Sigmoid colon (tissue), 7 donors: ENCODE results near the gene PTPRO. TPM values are rescaled to one million over a fixed set of nuclear protein-coding genes. Genes with fewer than 3 reads are reported as not detected.

ENCODE experiments used
- DNase-seq: peaks from one replicate; pipeline ENCODE4 v3.0.0-alpha.2; 2019
- H3K27ac ChIP-seq, 4 donors: fragments of 200-600 bp; sonication (generic); one replicate each; pipeline ENCODE4 v1.5.1; 2016 to 2019; ENCODE audit warnings: mild to moderate bottlenecking in 1 of 4
- H3K27me3 ChIP-seq, 3 donors: fragments of 200-600 bp; sonication (generic); one replicate each; pipeline ENCODE4 v1.5.1; 2019; ENCODE audit warnings: mild to moderate bottlenecking in 1 of 3
- H3K36me3 ChIP-seq, 4 donors: fragments of 200-600 bp; sonication (generic); one replicate each; pipeline ENCODE4 v1.5.1; 2016 to 2019
- H3K4me1 ChIP-seq, 4 donors: fragments of 200-600 bp; sonication (generic); one replicate each; pipeline ENCODE4 v1.5.1; 2017 to 2019
- H3K4me3 ChIP-seq, 4 donors: fragments of 200-600 bp; sonication (generic); one replicate each; pipeline ENCODE4 v1.5.1; 2017 to 2019; ENCODE audit warnings: mild to moderate bottlenecking in 2 of 4, moderate library complexity in 1 of 4
- H3K9me3 ChIP-seq, 4 donors: fragments of 200-600 bp in 3 of 4; sonication (generic) in 3 of 4; one replicate each; pipeline versions ENCODE4 v1.5.1 to v1.6.1; 2013 to 2019
- CTCF ChIP-seq, 4 experiments: fragments of 450-650 bp in 3 of 4; fragments of 200-600 bp in 1 of 4; IDR thresholded peaks; one replicate each; pipeline ENCODE4 v1.5.1; 2016 to 2019; ENCODE audit warnings: antibody characterized with exemption in 4 of 4, mild to moderate bottlenecking in 3 of 4, moderate library complexity in 2 of 4
- EP300 ChIP-seq, 4 donors: sonication (generic); formaldehyde crosslinking; IDR thresholded peaks; one replicate each; pipeline ENCODE4 v1.6.1; 2017; ENCODE audit warnings: antibody characterized with exemption in 4 of 4
- POLR2A ChIP-seq, 2 donors: fragments of 450-650 bp; IDR thresholded peaks; one replicate each; pipeline ENCODE4 v1.6.1; 2016; ENCODE audit warnings: antibody characterized with exemption in 2 of 2, mild to moderate bottlenecking in 2 of 2, moderate library complexity in 2 of 2
- POLR2AphosphoS5 ChIP-seq, 4 donors: sonication (generic); formaldehyde crosslinking; IDR thresholded peaks; one replicate each; pipeline ENCODE4 v1.6.1; 2017; ENCODE audit warnings: antibody characterized with exemption in 4 of 4
- WGBS, 2 donors: extraction: QIAGEN DNeasy Blood & Tissue Kit; methylation state at CpG; one replicate each; pipeline ENCODE4 v1.1.7; 2013; 5-methylcytosine and 5-hydroxymethylcytosine counted together
- intact Hi-C: fragments of 100-400 bp; cut with DNase I; formaldehyde crosslinking; loops from one replicate; pipeline ENCODE4 v1.15.1; 2023
- polyA plus RNA-seq, 3 donors: library from polyadenylated mRNA; stranded (reverse); fragments of 200-250 nt; gene quantifications; one replicate each; pipeline ENCODE4 v1.2.3, GENCODE V29; 2013
- total RNA-seq, 4 donors: library from RNA; depleted of rRNA; stranded (reverse); fragments of >200 nt; gene quantifications; one replicate each; pipeline ENCODE4 v1.1.0, GENCODE V29; 2016
- donor health status: healthy with polysubstance abuse.
- donor health status: Bipolar disorder and iron deficiency.
- donor health status: healthy.

Gene PTPRO
- total and polyA plus RNA-seq, 7 donors: 0.99 to 8.5 (median 1.9) TPM

- Histone ChIP-seq H3K36me3 (no peaks in the 10 kb centered on the region), H3K4me1 (peaks cover 0 to 5% (median 4%) of the 10 kb centered on the region in 4 donors), H3K9me3 (no peaks in the 10 kb centered on the region), H3K27ac (no peak overlapping the region), H3K27me3 (no peaks in the 10 kb centered on the region), H3K4me3 (no peak overlapping the region)
- no peak for DNase-seq
- intact Hi-C loops: no loop called here
- 84 to 94% methylated on average over 5 of the region's 5 CpGs for WGBS, 2 donors
- TF ChIP-seq EP300 (IDR thresholded peaks at IDR 0.05) (no peak), POLR2A (IDR thresholded peaks at IDR 0.05) (no peak), POLR2AphosphoS5 (IDR thresholded peaks at IDR 0.05) (no peak), CTCF (IDR thresholded peaks at IDR 0.05) (no peak)
Measured at GRCh38 chr12:15591811-15592210, 269.5 kb downstream of the PTPRO start.

- no peak overlapping the region for H3K4me3 ChIP-seq
- WGBS, 2 donors: 68 to 81% methylated on average over 4 of the region's 4 CpGs
- H3K9me3 ChIP-seq: no peaks in the 10 kb centered on the region
- no peak for DNase-seq
- TF ChIP-seq POLR2AphosphoS5 (IDR thresholded peaks at IDR 0.05) (no peak), POLR2A (IDR thresholded peaks at IDR 0.05) (no peak), CTCF (IDR thresholded peaks at IDR 0.05) (no peak), EP300 (IDR thresholded peaks at IDR 0.05) (no peak)
- H3K36me3 ChIP-seq: no peaks in the 10 kb centered on the region
- H3K27me3 ChIP-seq: no peaks in the 10 kb centered on the region
- H3K27ac ChIP-seq: no peak overlapping the region
- intact Hi-C loops: no loop called here
- peaks cover 0 to 5% (median 4%) of the 10 kb centered on the region in 4 donors for H3K4me1 ChIP-seq
Measured at GRCh38 chr12:15592934-15593333, 270.6 kb downstream of the PTPRO start.

- Histone ChIP-seq H3K36me3 (no peaks in the 10 kb centered on the region), H3K4me1 (peaks cover 0 to 12% (median 9%) of the 10 kb centered on the region in 4 donors), H3K9me3 (no peaks in the 10 kb centered on the region), H3K27me3 (no peaks in the 10 kb centered on the region), H3K27ac (no peak overlapping the region), H3K4me3 (no peak overlapping the region)
- DNase-seq: no peak
- intact Hi-C loops: loop anchor here (5.0 kb wide), 1 partner anchor 196 kb away; no protein-coding TSS in a partner anchor
- 31 to 57% methylated on average over 5 of the region's 5 CpGs for WGBS, 2 donors
- no peak for TF ChIP-seq POLR2AphosphoS5 (IDR thresholded peaks at IDR 0.05)
- TF ChIP-seq POLR2A (IDR thresholded peaks at IDR 0.05): no peak
- TF ChIP-seq CTCF (IDR thresholded peaks at IDR 0.05): no peak
- no peak for TF ChIP-seq EP300 (IDR thresholded peaks at IDR 0.05)
Measured at GRCh38 chr12:15596174-15596573, 273.9 kb downstream of the PTPRO start.

- intact Hi-C loops: loop anchor here (5.0 kb wide), 1 partner anchor 195 kb away; no protein-coding TSS in a partner anchor
- Histone ChIP-seq H3K27me3 (no peaks in the 10 kb centered on the region), H3K9me3 (no peaks in the 10 kb centered on the region), H3K27ac (no peak overlapping the region), H3K36me3 (no peaks in the 10 kb centered on the region), H3K4me3 (no peak overlapping the region), H3K4me1 (peaks cover 0 to 12% (median 9%) of the 10 kb centered on the region in 4 donors)
- DNase-seq: no peak
- no peak for TF ChIP-seq POLR2A (IDR thresholded peaks at IDR 0.05)
- no peak for TF ChIP-seq POLR2AphosphoS5 (IDR thresholded peaks at IDR 0.05)
- TF ChIP-seq EP300 (IDR thresholded peaks at IDR 0.05): no peak
- no peak for TF ChIP-seq CTCF (IDR thresholded peaks at IDR 0.05)
- 56 to 79% methylated on average over 5 of the region's 5 CpGs for WGBS, 2 donors
Measured at GRCh38 chr12:15597125-15597830, 275.0 kb downstream of the PTPRO start.
